ENCODE measurements around the gene C5AR2.

- TF ChIP-seq CTCF (conservative IDR thresholded peaks at IDR 0.05) (no peak), EZH2 (IDR thresholded peaks at IDR 0.05; ENCODE audit: low read depth) (no peak)
These were observed 44.0 kb downstream of the C5AR2 start for GRCh38 chr19:47375694-47376588.
